ENCODE data around the gene MGMT.

The MGMT gene

GRCh38 chr10:129659508-129660268 is 192.6 kb downstream of the MGMT start:
- no peak for DNase-seq

GRCh38 chr10:129660569-129660968 is 193.5 kb downstream of the MGMT start:
- no peak for DNase-seq

GRCh38 chr10:129662426-129662825 is 195.4 kb downstream of the MGMT start:
- no peak for DNase-seq

GRCh38 chr10:129670124-129670523 is 203.1 kb downstream of the MGMT start:
- DNase-seq: no peak

GRCh38 chr10:129673292-129673691 is 206.3 kb downstream of the MGMT start:
- DNase-seq: no peak

- no peak for DNase-seq
These were observed 208.2 kb downstream of the MGMT start for GRCh38 chr10:129675027-129675769.

GRCh38 chr10:129676014-129676413 is 209.0 kb downstream of the MGMT start:
- DNase-seq: no peak

- DNase-seq: no peak
These were observed 210.4 kb downstream of the MGMT start for GRCh38 chr10:129677377-129677927.

GRCh38 chr10:129678186-129678585 is 211.1 kb downstream of the MGMT start:
- no peak for DNase-seq

- no peak for DNase-seq
These were observed 212.2 kb downstream of the MGMT start for GRCh38 chr10:129679207-129679606.

GRCh38 chr10:129680661-129681344 is 213.8 kb downstream of the MGMT start:
- no peak for DNase-seq

- DNase-seq: no peak
These were observed 214.8 kb downstream of the MGMT start for GRCh38 chr10:129681856-129682255.

- no peak for DNase-seq
These were observed 216.5 kb downstream of the MGMT start for GRCh38 chr10:129683519-129683918.

GRCh38 chr10:129683920-129684319 is 216.9 kb downstream of the MGMT start:
- DNase-seq: no peak

- no peak for DNase-seq
These were observed 218.2 kb downstream of the MGMT start for GRCh38 chr10:129685271-129685670.

- no peak for DNase-seq
These were observed 222.6 kb downstream of the MGMT start for GRCh38 chr10:129689671-129690071.

- no peak for DNase-seq
These were observed 223.4 kb downstream of the MGMT start for GRCh38 chr10:129690248-129691070.

GRCh38 chr10:129692695-129693094 is 225.7 kb downstream of the MGMT start:
- no peak for DNase-seq

- DNase-seq: no peak
These were observed 226.3 kb downstream of the MGMT start for GRCh38 chr10:129693382-129693781.

- no peak for DNase-seq
These were observed 227.1 kb downstream of the MGMT start for GRCh38 chr10:129694184-129694583.

GRCh38 chr10:129694691-129695243 is 227.7 kb downstream of the MGMT start:
- DNase-seq: no peak

- no peak for DNase-seq
These were observed 228.6 kb downstream of the MGMT start for GRCh38 chr10:129695671-129696070.
